ENCODE data around the gene CRYZ. TPM values are rescaled to one million over a fixed set of nuclear protein-coding genes. Genes with fewer than 3 reads are reported as not detected.

The CRYZ gene
- total RNA-seq, 4 donors from 2014 or later = 12.1 to 25.7 (median 21.3) TPM

DNA sequence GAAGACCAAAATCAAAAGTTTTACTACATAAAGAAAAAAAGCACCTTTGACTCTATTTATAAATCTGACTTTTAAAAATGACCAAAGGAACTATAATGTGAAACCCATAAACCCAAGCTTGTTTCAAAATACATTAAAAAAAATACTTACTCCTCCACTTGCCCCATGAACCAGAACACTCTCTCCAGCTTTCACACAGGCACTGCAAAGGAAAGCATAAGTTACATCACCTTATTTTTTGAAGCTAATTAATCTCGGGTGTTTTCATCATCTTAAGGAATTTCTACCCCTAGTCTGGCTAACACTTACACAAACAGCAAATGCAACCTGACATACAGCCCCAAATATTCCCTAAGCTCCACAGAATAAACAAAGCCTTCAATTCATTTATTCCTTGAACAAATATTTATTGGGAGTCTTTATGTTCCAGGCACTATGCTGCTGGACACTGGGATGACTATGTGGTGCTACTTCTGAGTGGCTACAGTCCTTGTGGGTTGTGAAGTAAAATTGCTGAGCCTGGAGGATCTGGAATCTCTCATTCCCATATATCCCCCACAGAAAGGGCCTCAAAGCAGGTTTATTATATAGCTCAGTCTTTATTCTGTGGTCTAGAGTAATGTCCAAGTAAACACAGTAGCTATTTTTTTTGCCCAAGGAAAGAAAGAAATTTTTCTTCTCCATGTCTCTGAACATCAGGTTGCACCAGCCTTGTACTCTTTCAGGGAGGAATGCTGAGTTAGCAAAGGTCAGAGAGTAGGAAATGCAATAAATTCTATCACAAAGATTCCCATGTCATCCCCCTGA, 18.2 kb downstream of the CRYZ start:
- WGBS, 2 donors = 64 to 87% methylated on average over 1 of the region's 1 CpG
- no peak overlapping the region for H3K4me3 ChIP-seq (ENCODE audit: low read depth, poor library complexity, severe bottlenecking)
- intact Hi-C loops (cut with DNase I; ENCODE audit: low total_unique reads) = no loop called here
- TF ChIP-seq POLR2A (IDR thresholded peaks at IDR 0.05) = no peak
- TF ChIP-seq, protein P1, sequence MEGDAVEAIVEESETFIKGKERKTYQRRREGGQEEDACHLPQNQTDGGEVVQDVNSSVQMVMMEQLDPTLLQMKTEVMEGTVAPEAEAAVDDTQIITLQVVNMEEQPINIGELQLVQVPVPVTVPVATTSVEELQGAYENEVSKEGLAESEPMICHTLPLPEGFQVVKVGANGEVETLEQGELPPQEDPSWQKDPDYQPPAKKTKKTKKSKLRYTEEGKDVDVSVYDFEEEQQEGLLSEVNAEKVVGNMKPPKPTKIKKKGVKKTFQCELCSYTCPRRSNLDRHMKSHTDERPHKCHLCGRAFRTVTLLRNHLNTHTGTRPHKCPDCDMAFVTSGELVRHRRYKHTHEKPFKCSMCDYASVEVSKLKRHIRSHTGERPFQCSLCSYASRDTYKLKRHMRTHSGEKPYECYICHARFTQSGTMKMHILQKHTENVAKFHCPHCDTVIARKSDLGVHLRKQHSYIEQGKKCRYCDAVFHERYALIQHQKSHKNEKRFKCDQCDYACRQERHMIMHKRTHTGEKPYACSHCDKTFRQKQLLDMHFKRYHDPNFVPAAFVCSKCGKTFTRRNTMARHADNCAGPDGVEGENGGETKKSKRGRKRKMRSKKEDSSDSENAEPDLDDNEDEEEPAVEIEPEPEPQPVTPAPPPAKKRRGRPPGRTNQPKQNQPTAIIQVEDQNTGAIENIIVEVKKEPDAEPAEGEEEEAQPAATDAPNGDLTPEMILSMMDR (IDR thresholded peaks at IDR 0.05) = no peak
- no peak for DNase-seq (ENCODE audit: low spot score in 2 of 2)

DNA sequence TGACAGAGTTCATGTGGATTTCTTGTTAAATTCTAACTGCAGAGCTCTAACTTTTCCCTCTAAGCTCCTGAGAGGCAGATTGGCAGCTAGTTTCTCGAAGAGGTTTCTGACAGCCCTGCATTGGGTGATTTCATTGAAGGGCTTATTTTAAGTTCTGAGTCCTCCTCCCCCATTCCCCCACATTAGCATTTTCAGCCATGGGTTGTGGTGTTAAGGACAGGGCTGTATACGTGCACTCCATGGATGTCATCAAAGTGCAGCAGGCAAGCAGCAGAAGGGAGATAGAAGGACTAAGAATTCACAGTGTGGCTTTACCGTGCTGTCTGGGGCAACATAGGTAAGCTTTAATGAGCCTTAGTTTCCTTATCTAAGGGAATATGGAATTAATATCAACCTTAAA, 19.0 kb downstream of the CRYZ start:
- TF ChIP-seq, protein P1 (IDR thresholded peaks at IDR 0.05) = no peak
- TF ChIP-seq POLR2A (IDR thresholded peaks at IDR 0.05) = no peak
- DNase-seq (ENCODE audit: low spot score in 2 of 2) = no peak
- 88 to 95% methylated on average over 3 of the region's 3 CpGs for WGBS, 2 donors
- intact Hi-C loops (cut with DNase I; ENCODE audit: low total_unique reads) = no loop called here
- no peak overlapping the region for H3K4me3 ChIP-seq (ENCODE audit: low read depth, poor library complexity, severe bottlenecking)

DNA sequence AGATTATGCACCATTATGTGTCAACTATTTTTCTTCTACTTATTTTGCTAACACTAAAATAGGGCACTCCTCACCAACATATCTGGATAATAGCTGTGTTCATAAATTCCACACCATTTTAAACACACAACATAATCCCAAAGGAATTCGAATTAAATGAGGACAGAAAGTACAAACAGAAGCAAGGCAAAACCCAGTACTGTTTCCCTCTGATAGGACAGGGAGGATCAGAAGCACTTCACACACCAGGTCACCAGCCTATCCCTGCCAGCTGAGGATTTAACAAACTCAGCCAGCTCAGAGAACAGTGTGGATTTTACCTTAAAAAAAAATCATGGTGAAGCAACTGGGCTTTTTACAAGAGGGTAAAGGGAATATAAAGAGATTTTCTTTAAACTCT, 20.0 kb downstream of the CRYZ start:
- TF ChIP-seq, protein P1 (IDR thresholded peaks at IDR 0.05) = no peak
- TF ChIP-seq POLR2A (IDR thresholded peaks at IDR 0.05) = no peak
- H3K4me3 ChIP-seq (ENCODE audit: low read depth, poor library complexity, severe bottlenecking) = no peak overlapping the region
- WGBS, 2 donors = 38 to 73% methylated on average over 1 of the region's 1 CpG
- no peak for DNase-seq (ENCODE audit: low spot score in 2 of 2)
- intact Hi-C loops (cut with DNase I; ENCODE audit: low total_unique reads) = no loop called here

DNA sequence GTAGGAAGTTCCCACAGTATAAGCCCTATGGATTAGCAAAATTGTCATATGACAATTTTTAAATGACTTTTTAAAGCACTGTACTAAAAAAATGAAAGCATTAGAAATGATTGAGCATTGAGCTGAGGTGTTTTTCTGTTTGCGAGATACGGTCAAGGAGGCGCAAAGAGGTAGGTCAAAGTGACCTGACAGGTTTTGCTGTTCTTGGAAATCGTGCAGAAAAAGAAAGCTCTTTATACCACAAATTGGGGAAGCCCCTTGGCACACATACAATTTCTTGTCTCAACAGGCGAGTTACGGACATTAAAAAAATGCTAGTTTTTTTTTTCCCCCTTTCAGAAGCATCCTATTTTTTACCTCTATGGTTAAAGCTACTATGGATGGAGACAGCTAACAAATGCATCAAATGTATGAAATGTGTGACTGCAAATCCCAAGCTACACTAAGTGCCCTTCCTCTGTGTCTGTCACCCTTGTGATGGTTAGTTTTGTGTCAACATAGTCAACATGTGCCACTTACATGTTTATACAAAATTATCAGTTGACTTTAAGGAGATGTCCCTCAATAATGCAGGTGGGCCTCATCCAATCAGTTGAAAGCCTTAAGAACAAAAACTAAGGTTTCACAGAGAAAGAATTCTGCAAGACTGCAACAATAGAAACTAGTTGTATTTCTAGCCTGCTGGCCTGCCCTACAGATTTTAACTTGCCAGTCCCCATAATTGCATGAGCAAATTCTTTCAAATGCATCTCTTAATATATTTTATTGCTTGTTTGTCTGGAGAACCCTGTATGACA, 29.3 kb downstream of the CRYZ start:
- TF ChIP-seq, protein P1 (IDR thresholded peaks at IDR 0.05) = no peak
- no peak for TF ChIP-seq POLR2A (IDR thresholded peaks at IDR 0.05)
- no peak overlapping the region for H3K4me3 ChIP-seq (ENCODE audit: low read depth, poor library complexity, severe bottlenecking)
- no peak for DNase-seq (ENCODE audit: low spot score in 2 of 2)
- WGBS, 2 donors = 61 to 68% methylated on average over 6 of the region's 6 CpGs
- intact Hi-C loops (cut with DNase I; ENCODE audit: low total_unique reads) = no loop called here

DNA sequence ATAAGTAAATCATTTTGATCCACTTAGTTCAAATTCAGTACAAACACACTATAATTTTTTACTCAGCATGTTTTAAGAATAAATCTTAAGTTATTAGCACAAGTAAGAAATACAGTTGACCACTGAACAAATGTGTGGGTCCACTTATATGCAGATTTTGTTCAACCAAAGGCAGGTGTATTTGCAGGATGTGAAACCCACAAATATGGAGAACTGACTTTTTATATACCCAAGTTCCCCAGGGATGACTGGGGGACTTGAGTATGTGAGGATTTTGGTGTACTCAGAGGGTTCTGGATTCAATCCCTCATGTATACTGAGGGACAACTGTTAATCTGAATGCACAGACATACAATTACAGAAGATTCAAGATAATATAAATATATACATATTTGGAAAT, 33.5 kb downstream of the CRYZ start:
- intact Hi-C loops (cut with DNase I; ENCODE audit: low total_unique reads) = no loop called here
- DNase-seq (ENCODE audit: low spot score in 2 of 2) = no peak
- no peak overlapping the region for H3K4me3 ChIP-seq (ENCODE audit: low read depth, poor library complexity, severe bottlenecking)
- TF ChIP-seq, protein P1 (IDR thresholded peaks at IDR 0.05) = no peak
- no peak for TF ChIP-seq POLR2A (IDR thresholded peaks at IDR 0.05)

All from lower leg skin (tissue), 4 donors.